T1000 (cell line): ENCODE results near the gene SLC30A1.
"Not testable (repeated sequence)": the region's sequence is repeated elsewhere in the genome, so short reads cannot be mapped to it uniquely, and the experiment has no call there.

ENCODE experiments used
- DNase-seq: peaks from one replicate; lab custom pipeline; 2025; ENCODE audit warnings: mixed read lengths; lab: John Stamatoyannopoulos, UW

Gene SLC30A1

DNA sequence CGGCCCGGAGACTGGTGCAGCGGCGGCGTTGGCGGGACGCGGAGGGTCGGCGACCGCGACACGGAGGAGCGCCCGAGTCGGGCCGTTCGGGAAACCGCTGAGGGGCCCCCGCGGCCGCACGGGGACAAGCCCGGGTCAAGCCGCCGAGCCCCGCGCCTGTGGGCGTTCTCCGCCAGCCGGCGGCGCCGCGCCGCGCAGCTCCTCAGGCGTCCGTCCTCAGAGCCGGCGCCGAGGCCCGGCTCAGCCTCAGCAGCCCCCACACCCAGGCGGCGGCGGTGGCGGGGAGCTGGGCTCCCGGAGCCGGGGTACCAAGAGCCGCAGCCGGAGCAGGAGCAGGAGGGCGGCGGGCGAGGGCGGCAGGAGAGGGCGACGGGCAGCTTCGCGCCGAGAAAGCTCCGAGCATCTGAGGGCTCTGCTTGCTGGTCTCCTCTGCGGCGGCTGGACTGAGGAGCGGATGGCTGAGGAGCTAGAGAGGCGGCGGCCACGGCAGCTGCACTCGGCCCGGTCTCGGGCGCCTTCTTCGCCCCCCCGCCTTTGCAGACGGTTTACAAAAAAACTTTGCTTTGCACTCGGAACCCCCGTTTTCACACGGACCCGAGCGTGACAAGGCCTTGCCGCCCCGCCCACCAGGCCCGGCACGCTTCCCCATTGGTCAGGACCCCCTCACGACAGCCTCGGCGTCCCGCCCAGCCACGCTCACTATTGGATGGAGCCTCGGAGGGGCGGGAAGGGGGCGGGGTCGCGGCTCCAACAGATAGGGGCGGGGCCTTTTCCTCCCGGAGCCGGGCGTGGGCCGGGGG lies at the start of gene SLC30A1:
SLC30A1 (minus strand) TSS at position 522 of the 800 bp plus-strand sequence. CDS start 549 bp downstream, outside the sequence.
- peak; percentile 98 for DNase-seq

DNA sequence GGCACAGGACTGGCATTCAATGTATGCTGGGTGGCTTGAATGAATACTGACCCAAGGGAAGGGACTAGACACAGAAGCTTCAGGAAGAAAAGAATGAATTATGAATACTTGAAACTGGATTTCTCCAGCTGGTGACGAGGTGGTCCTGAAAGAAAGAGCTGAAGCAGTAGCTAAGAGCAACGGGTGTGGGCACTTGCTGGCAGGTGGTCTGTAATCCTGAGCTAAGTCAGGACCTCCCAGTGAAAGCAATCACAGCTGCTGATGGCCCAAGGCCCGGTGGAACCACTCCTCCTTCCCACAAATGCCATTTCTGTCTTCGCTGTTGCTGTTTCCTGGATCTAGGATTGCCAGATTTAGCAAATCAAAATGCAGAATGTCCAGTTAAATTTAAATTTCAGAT lies 49.5 kb upstream of the SLC30A1 start:
- DNase-seq, result no peak

- DNase-seq, result no peak
These were observed 48.3 kb upstream of the SLC30A1 start for GRCh38 chr1:211627259-211627658.

DNA sequence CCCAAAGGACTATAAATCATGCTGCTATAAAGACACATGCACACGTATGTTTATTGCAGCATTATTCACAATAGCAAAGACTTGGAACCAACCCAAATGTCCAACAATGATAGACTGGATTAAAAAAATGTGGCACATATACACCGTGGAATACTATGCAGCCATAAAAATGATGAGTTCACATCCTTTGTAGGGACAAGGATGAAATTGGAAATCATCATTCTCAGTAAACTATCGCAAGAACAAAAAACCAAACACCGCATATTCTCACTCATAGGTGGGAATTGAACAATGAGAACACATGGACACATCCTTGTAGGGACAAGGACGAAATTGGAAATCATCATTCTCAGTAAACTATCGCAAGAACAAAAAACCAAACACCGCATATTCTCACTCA lies 46.9 kb upstream of the SLC30A1 start:
- not testable (repeated sequence) for DNase-seq

GRCh38 chr1:211625040-211625439 lies 46.1 kb upstream of the SLC30A1 start:
- DNase-seq, result no peak

GRCh38 chr1:211623515-211623914 lies 44.6 kb upstream of the SLC30A1 start:
- no peak for DNase-seq

DNA sequence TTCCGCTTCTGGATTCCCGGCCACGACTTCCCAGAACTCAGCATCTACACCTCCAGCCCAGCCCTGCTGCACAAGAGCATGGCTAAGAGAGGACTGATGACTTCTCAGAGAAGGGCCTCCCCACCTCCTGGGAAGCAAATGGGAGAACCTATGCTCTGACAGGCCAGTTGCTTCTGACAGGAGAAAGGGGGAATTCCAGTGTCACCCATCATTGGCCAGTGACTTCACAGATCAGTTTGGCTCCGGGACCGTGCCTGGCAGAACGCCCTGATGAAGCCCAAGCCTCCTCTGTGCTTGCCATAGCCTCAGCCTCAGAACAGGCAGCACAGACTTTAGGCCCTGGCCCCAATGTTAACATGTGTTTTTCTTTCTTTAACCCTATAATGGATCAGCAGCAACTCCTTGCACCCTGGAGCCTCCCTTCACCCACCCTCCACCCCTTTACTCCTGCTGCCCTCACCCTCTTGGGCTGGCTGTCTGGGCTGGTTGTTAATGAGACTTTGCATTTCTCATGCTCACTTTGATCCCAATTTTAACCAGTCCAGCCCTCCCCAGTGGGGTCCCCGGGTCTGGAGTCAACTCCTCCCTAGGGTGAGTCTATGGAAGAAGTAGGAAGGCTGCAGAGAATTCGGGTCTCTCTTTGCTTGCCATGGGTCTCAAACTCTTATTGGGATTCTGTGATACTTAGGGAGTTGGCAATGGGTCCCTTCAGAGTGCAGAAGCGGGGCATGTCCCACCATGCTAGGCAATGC lies 42.7 kb upstream of the SLC30A1 start:
- DNase-seq, result no peak

DNA sequence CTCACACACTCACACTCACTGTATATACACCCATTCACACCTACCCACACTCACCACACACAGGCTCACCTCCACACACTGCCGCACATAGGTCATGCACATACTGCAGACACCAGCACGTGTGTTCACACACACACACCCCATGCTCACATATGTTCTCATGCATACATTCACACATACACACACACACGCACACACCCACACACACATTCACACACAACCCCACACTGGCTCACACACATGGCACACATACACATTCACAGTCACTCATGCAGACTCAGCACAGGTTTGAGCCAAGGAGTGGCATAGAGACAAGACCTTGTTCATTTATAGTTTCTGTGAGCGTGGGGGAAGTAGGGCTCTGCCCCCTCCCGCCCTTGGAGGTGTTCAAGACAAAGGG lies 41.1 kb upstream of the SLC30A1 start:
- no peak for DNase-seq

- no peak for DNase-seq
These were observed 40.4 kb upstream of the SLC30A1 start for GRCh38 chr1:211619033-211619996.

DNA sequence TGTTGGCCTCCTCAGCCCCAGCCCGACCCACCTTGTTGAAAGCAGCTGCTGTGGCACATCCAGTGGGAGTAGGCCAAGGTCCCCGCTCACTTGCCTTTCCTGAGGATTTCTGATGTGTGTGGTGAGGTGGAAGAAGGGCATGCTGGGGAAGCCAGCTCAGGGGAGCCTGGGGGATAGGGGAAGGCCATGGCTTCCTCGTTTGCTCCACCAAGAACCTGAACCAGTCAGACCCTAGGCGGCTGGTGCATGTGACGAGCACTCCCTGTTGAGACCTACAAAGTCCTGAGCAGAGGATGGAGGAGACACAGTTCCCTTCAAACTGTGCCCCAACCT lies 38.0 kb upstream of the SLC30A1 start:
- no peak for DNase-seq

- DNase-seq, result no peak
These were observed 37.4 kb upstream of the SLC30A1 start for GRCh38 chr1:211616231-211616964.

GRCh38 chr1:211614615-211615014 lies 35.7 kb upstream of the SLC30A1 start:
- DNase-seq, result no peak

- no peak for DNase-seq
These were observed 35.0 kb upstream of the SLC30A1 start for GRCh38 chr1:211613951-211614350.

DNA sequence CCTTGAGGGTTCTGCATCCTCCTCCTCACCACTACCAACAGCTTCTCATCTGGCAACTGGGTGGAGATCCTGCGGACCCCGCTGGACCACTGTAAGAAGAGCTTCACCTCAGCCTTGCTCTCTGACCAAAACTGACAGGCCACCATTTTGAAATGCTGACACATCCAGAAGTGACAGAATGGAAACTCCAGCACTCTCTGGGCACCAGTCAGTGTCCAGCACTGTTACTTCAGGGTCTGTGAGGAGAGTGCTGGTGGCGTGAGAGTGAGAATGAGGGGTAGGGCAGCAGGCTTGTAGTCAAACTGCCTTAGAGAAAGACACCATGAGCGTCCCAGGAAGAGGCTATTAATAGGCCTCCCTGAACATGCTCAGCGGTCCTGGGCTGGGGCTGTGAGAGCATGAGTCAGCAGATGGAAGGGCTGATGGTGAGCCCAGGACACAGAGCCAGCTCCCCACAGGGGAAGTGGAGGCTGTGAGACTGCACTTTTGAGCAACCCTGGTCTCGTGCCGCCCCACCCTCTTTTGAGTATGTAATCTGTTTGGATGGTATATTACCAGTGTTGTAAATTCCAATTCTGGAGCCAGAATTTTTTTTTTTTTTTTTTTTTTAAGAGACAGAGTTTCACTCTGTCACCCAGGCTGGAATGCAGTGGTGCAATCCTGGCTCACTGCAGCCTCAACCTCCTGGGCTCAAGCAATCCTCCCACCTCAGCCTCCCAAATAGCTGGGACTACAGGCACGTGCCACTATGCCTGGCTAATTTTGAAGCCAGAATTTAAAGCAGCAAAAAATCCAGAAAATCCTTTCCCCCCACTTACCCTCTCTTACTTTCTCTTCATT lies 34.4 kb upstream of the SLC30A1 start:
- DNase-seq, result peak; percentile 61

DNA sequence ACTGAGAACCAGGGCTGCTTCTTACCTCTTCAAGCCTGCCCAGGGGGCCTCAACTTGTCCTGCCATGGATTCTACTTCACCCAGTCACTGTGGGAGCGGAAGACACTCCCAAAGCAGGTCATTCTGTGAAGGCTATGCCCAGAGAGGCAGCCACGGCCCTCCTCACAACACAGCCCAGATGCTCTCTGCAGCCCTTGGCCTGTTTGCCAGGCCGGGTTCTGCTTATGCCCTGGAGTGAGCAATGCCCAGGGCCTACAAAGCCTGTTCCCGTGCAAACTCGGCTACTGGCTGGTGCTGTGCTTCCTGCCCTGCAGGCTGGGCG lies 33.8 kb upstream of the SLC30A1 start:
- no peak for DNase-seq

- DNase-seq, result no peak
These were observed 32.9 kb upstream of the SLC30A1 start for GRCh38 chr1:211611818-211612217.

DNA sequence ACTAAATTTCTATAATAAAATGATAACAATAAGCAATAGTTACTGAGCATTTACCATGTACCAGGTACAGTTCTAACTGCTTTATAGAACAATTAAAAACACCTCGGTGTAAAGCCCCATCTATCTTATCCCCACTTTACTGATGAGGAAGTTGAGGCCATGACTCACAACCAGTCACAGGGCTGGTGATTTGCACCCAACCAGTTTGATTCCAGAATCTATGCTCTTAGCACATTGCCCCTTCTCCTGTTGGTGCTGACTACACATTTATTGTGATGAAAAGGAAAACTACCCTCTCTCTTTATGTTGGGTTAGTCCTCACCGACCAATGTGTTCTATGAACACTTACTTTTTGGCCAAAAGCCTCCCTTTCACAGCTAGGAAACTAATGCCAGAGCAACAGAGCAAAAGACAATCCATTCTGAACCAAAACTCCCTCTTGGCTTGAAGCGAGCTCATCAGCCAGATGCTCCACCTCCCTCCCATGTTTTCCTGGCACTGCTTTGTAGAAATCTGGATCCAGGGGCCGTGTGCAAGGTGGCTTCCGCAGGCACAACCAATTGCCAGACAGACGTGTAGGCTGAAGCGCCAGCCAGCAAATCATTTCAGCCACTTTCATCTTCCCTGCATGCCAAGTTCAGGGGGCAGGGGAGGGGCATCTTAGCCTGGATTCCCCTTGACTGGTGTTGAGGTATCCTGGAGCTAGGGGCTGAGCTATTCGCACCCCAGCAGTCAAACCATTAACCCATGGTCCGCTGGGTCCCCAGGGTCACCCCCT lies 32.0 kb upstream of the SLC30A1 start:
- DNase-seq, result no peak

GRCh38 chr1:211609120-211610024 lies 30.4 kb upstream of the SLC30A1 start:
- no peak for DNase-seq
